ENCODE data around the gene LYZL4. TPM values are rescaled to one million over a fixed set of nuclear protein-coding genes. Genes with fewer than 3 reads are reported as not detected.

Gene LYZL4
- total and polyA plus RNA-seq, 2 of the 4 experiments (the other 2 are of a cell fraction): not detected

DNA sequence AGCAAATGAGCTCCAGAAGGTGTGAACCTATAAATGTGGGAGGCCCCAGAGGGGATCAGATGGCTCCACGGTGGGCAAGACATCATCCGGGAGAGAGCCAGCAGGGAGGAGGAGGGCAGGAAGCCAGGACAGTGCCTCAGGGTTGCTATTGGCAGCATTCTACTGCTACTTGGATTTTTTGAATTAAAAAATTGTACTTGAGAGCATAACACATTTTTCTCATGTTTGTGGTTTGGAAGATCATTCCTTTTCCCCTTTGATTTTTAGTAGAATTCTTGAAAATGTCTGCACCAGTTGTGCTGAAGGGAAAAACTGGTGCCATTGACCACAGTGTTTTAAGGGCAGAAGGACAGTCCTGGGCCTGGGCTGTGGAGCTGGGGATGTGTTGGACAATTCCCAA, 59.2 kb downstream of the LYZL4 start:
- in situ Hi-C loops (cut with MboI; ENCODE audit: low sequenced_read_pairs) (no loop called here), dilution Hi-C loops (cut with HindIII; ENCODE audit: low sequenced_read_pairs, unreplicated experiment) (no loop called here), intact Hi-C loops (cut with micrococcal nuclease) (no loop called here)
- Histone ChIP-seq H3K4me1 (ENCODE audit: control insufficient read depth, insufficient read depth, low read length) (no peaks in the 10 kb centered on the region), H2AK5ac (ENCODE audit: low read depth, low read length) (no peak overlapping the region), H2BK20ac (ENCODE audit: low read depth, low read length) (no peak overlapping the region), H3K9ac (ENCODE audit: low read depth, low read length) (no peak overlapping the region), H3K4me2 (ENCODE audit: low read depth, low read length) (no peak overlapping the region), H2BK120ac (ENCODE audit: low read depth, low read length) (no peak overlapping the region), H3K27me3 (ENCODE audit: control insufficient read depth, insufficient read depth, low read length) (peaks cover 2% of the 10 kb centered on the region; the same call in 1 of the 2 replicates), H2BK5ac (ENCODE audit: low read depth, low read length, poor library complexity, severe bottlenecking) (no peak overlapping the region), H3K79me1 (ENCODE audit: low read depth in 1 of 2, low read length in 2 of 2) (no peaks in the 10 kb centered on the region), H3K23ac (ENCODE audit: low read depth, low read length) (no peak overlapping the region), H4K5ac (ENCODE audit: low read depth, low read length) (no peak overlapping the region), H4K20me1 (ENCODE audit: insufficient read depth, low read length) (no peaks in the 10 kb centered on the region), H3K9me3 (ENCODE audit: control insufficient read depth, insufficient read depth, low read length) (no peaks in the 10 kb centered on the region), H3K9me1 (ENCODE audit: insufficient read depth, low read length) (no peaks in the 10 kb centered on the region), H3K36me3 (ENCODE audit: control insufficient read depth, insufficient read depth, low read length) (no peaks in the 10 kb centered on the region), H4K91ac (ENCODE audit: insufficient read depth, low read depth, low read length) (no peak overlapping the region), H3K14ac (replicated peaks; ENCODE audit: low read depth, low read length) (no peak overlapping the region), H3K4me3 (ENCODE audit: insufficient read depth, low read depth, low read length) (no peak overlapping the region), H3K4ac (ENCODE audit: low read depth, low read length) (no peak overlapping the region), H3K27ac (ENCODE audit: insufficient read depth, low read length) (no peak overlapping the region), H2AK9ac (replicated peaks; ENCODE audit: low read depth, low read length, poor library complexity) (no peak overlapping the region), H2AFZ (replicated peaks; ENCODE audit: low read length, poor library complexity) (no peak overlapping the region), H3K56ac (ENCODE audit: extremely low read depth, insufficient read depth, low read length) (no peak overlapping the region), H2BK15ac (ENCODE audit: low read depth, low read length) (no peak overlapping the region), H4K8ac (ENCODE audit: low read depth in 2 of 2, low read length in 2 of 2) (no peak overlapping the region), H3K18ac (ENCODE audit: low read depth, low read length) (no peak overlapping the region)
- TF ChIP-seq MAFK (IDR thresholded peaks at IDR 0.05; ENCODE audit: low read depth, low read length) (no peak), POLR2A (IDR thresholded peaks at IDR 0.05; ENCODE audit: low read depth, low read length) (no peak), MXI1 (IDR thresholded peaks at IDR 0.05; ENCODE audit: borderline replicate concordance, low read depth, low read length) (no peak), RAD21 (IDR thresholded peaks at IDR 0.05; ENCODE audit: low read length) (no peak), SMC3 (IDR thresholded peaks at IDR 0.05; ENCODE audit: low read depth, low read length) (no peak), FOS (IDR thresholded peaks at IDR 0.05; ENCODE audit: low read depth, low read length) (no peak), BHLHE40 (IDR thresholded peaks at IDR 0.05; ENCODE audit: low read depth, low read length) (no peak), CEBPB (IDR thresholded peaks at IDR 0.05; ENCODE audit: low read depth, low read length) (no peak), NFE2L2 (IDR thresholded peaks at IDR 0.05; ENCODE audit: low read depth, low read length) (no peak), CHD1 (IDR thresholded peaks at IDR 0.05; ENCODE audit: low read depth, low read length) (no peak), RFX5 (IDR thresholded peaks at IDR 0.05; ENCODE audit: low read depth, low read length) (no peak), RCOR1 (IDR thresholded peaks at IDR 0.05; ENCODE audit: insufficient replicate concordance, low read length) (no peak), MAZ (IDR thresholded peaks at IDR 0.05; ENCODE audit: borderline replicate concordance, low read depth, low read length) (no peak)
- TF ChIP-seq, protein P1, sequence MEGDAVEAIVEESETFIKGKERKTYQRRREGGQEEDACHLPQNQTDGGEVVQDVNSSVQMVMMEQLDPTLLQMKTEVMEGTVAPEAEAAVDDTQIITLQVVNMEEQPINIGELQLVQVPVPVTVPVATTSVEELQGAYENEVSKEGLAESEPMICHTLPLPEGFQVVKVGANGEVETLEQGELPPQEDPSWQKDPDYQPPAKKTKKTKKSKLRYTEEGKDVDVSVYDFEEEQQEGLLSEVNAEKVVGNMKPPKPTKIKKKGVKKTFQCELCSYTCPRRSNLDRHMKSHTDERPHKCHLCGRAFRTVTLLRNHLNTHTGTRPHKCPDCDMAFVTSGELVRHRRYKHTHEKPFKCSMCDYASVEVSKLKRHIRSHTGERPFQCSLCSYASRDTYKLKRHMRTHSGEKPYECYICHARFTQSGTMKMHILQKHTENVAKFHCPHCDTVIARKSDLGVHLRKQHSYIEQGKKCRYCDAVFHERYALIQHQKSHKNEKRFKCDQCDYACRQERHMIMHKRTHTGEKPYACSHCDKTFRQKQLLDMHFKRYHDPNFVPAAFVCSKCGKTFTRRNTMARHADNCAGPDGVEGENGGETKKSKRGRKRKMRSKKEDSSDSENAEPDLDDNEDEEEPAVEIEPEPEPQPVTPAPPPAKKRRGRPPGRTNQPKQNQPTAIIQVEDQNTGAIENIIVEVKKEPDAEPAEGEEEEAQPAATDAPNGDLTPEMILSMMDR (conservative IDR thresholded peaks at IDR 0.05; ENCODE audit: low read depth, low read length): no peak
- TF ChIP-seq, protein P2, sequence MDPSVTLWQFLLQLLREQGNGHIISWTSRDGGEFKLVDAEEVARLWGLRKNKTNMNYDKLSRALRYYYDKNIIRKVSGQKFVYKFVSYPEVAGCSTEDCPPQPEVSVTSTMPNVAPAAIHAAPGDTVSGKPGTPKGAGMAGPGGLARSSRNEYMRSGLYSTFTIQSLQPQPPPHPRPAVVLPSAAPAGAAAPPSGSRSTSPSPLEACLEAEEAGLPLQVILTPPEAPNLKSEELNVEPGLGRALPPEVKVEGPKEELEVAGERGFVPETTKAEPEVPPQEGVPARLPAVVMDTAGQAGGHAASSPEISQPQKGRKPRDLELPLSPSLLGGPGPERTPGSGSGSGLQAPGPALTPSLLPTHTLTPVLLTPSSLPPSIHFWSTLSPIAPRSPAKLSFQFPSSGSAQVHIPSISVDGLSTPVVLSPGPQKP (IDR thresholded peaks at IDR 0.05; ENCODE audit: borderline replicate concordance, low read depth, low read length): no peak
- TF ChIP-seq, protein P3, sequence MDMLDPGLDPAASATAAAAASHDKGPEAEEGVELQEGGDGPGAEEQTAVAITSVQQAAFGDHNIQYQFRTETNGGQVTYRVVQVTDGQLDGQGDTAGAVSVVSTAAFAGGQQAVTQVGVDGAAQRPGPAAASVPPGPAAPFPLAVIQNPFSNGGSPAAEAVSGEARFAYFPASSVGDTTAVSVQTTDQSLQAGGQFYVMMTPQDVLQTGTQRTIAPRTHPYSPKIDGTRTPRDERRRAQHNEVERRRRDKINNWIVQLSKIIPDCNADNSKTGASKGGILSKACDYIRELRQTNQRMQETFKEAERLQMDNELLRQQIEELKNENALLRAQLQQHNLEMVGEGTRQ (IDR thresholded peaks at IDR 0.05; ENCODE audit: low read depth, low read length): no peak
- no peak; the same call in 1 of the 2 replicates for ATAC-seq (ENCODE audit: low read depth)
- WGBS, 2 experiments (ENCODE audit: extremely low coverage in 2 of 2, insufficient read length in 1 of 2): no CpG with 5 or more reads among the region's 2 CpGs
- CTCF ChIA-PET: no interaction called here
- no TSS peak for BruUV-seq (replicated peaks)
- peak; percentile 4 for DNase-seq
- POLR2A ChIA-PET (ENCODE audit: unreplicated experiment): no interaction called here

All from IMR-90 (cell line).